Measurements from ENCODE around the gene CFAP251. TPM values are rescaled to one million over a fixed set of nuclear protein-coding genes. Genes with fewer than 3 reads are reported as not detected.
A peak's percentile ranks its signal among the peaks of the same experiment; 100 is the strongest.

The CFAP251 gene
- total and polyA plus RNA-seq, 2 donors (not counting 1 experiment from before 2014, with no cell fraction given) = 2.7 to 7.9 TPM

DNA sequence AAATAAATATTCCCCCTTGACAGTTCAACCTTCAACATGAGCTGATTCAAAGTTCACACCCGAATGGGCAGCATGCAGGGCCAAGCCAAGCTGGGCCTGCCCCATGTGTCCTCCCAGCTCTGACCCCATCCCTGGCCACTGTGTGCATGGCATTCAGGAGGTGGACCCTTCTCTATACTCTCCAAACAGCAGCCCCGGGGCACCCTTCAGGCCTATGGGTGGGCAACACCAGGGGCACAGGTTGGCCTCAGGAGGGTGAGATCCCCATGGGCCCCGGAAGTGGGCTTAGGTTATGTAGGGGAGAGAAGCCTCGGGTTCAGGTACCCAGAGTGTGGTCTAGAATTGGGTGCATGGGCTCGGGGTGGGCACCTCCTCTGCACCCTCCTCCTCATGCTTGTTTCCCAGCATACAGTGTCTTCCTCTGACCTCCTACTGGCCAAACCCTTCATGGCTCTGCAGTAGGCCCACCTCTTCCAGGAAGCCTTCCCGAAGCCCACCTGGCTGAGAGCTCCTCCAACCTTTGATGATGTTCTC lies 71.8 kb downstream of the CFAP251 start:
- no peaks in the 10 kb centered on the region for H3K27me3 ChIP-seq (ENCODE audit: control insufficient read depth, insufficient read depth, low read length)
- no peak for DNase-seq (ENCODE audit: low read depth in 2 of 2)
- TF ChIP-seq CTCF (conservative IDR thresholded peaks at IDR 0.05 in 1 of 2, IDR thresholded peaks at IDR 0.05 in 1 of 2; ENCODE audit: low read depth in 1 of 2, low read length in 2 of 2) (no peak), EZH2 (IDR thresholded peaks at IDR 0.05; ENCODE audit: low read length, missing control alignments) (no peak)

GRCh38 chr12:121990692-121991603 lies 72.6 kb downstream of the CFAP251 start:
- Histone ChIP-seq H2AFZ (ENCODE audit: low read length) (no peak overlapping the region), H3K4me2 (ENCODE audit: extremely low read depth, insufficient read depth, low read length) (no peak overlapping the region), H3K4me1 (ENCODE audit: control insufficient read depth, extremely low read depth, insufficient read depth, low read length) (peaks cover 10% of the 10 kb centered on the region), H3K27me3 (ENCODE audit: control insufficient read depth, insufficient read depth, low read length) (no peaks in the 10 kb centered on the region), H3K27ac (ENCODE audit: insufficient read depth, low read length) (peak overlapping the region; percentile 95), H3K9ac (ENCODE audit: insufficient read depth, low read length) (no peak overlapping the region), H3K36me3 (ENCODE audit: control insufficient read depth, insufficient read depth, low read length) (no peaks in the 10 kb centered on the region), H3K79me2 (ENCODE audit: control insufficient read depth, insufficient read depth, low read length) (no peaks in the 10 kb centered on the region), H3K4me3 (replicated peaks in 1 of 4; ENCODE audit: control extremely low read depth in 1 of 4, insufficient read depth in 1 of 4, low read depth in 3 of 4, low read length in 4 of 4) (no peak overlapping the region), H3K9me3 (ENCODE audit: control insufficient read depth, insufficient read depth, low read depth, low read length) (no peaks in the 10 kb centered on the region), H4K20me1 (ENCODE audit: control insufficient read depth, extremely low read depth, insufficient read depth, low read length) (no peaks in the 10 kb centered on the region)
- peak; percentile 43 to 48 for DNase-seq (ENCODE audit: low read depth in 2 of 2)
- TF ChIP-seq EZH2 (IDR thresholded peaks at IDR 0.05; ENCODE audit: low read length, missing control alignments) = no peak
- TF ChIP-seq CTCF (conservative IDR thresholded peaks at IDR 0.05 in 1 of 2, IDR thresholded peaks at IDR 0.05 in 1 of 2; ENCODE audit: low read depth in 1 of 2, low read length in 2 of 2) = no peak

More for the DNA sequence above, 71.8 kb downstream of the CFAP251 start:
- Histone ChIP-seq H3K27ac (ENCODE audit: insufficient read depth, low read length) (no peak overlapping the region), H3K9me3 (ENCODE audit: control insufficient read depth, insufficient read depth, low read depth, low read length) (no peaks in the 10 kb centered on the region), H3K4me2 (ENCODE audit: extremely low read depth, insufficient read depth, low read length) (no peak overlapping the region), H3K9ac (ENCODE audit: insufficient read depth, low read length) (no peak overlapping the region), H2AFZ (ENCODE audit: low read length) (no peak overlapping the region), H3K79me2 (ENCODE audit: control insufficient read depth, insufficient read depth, low read length) (no peaks in the 10 kb centered on the region), H3K4me1 (ENCODE audit: control insufficient read depth, extremely low read depth, insufficient read depth, low read length) (peaks cover 10% of the 10 kb centered on the region), H4K20me1 (ENCODE audit: control insufficient read depth, extremely low read depth, insufficient read depth, low read length) (no peaks in the 10 kb centered on the region), H3K36me3 (ENCODE audit: control insufficient read depth, insufficient read depth, low read length) (no peaks in the 10 kb centered on the region), H3K4me3 (replicated peaks in 1 of 4; ENCODE audit: control extremely low read depth in 1 of 4, insufficient read depth in 1 of 4, low read depth in 3 of 4, low read length in 4 of 4) (no peak overlapping the region)

- H3K4me3 ChIP-seq (replicated peaks in 1 of 4; ENCODE audit: control extremely low read depth in 1 of 4, insufficient read depth in 1 of 4, low read depth in 3 of 4, low read length in 4 of 4) = no peak overlapping the region
- DNase-seq (ENCODE audit: low read depth in 2 of 2) = peak; percentile 95 to 99
Measured at GRCh38 chr12:121992059-121992879, 73.9 kb downstream of the CFAP251 start.

More at GRCh38 chr12:121992059-121992879, 73.9 kb downstream of the CFAP251 start:
- no peak for TF ChIP-seq CTCF (conservative IDR thresholded peaks at IDR 0.05 in 1 of 2, IDR thresholded peaks at IDR 0.05 in 1 of 2; ENCODE audit: low read depth in 1 of 2, low read length in 2 of 2)
- no peak for TF ChIP-seq EZH2 (IDR thresholded peaks at IDR 0.05; ENCODE audit: low read length, missing control alignments)
- no peaks in the 10 kb centered on the region for H3K27me3 ChIP-seq (ENCODE audit: control insufficient read depth, insufficient read depth, low read length)
- H3K9me3 ChIP-seq (ENCODE audit: control insufficient read depth, insufficient read depth, low read depth, low read length) = no peaks in the 10 kb centered on the region
- peak overlapping the region; percentile 95 for H3K27ac ChIP-seq (ENCODE audit: insufficient read depth, low read length)
- peak overlapping the region; percentile 5 for H3K9ac ChIP-seq (ENCODE audit: insufficient read depth, low read length)
- H4K20me1 ChIP-seq (ENCODE audit: control insufficient read depth, extremely low read depth, insufficient read depth, low read length) = no peaks in the 10 kb centered on the region
- H3K79me2 ChIP-seq (ENCODE audit: control insufficient read depth, insufficient read depth, low read length) = no peaks in the 10 kb centered on the region
- peaks cover 14% of the 10 kb centered on the region for H3K4me1 ChIP-seq (ENCODE audit: control insufficient read depth, extremely low read depth, insufficient read depth, low read length)
- H2AFZ ChIP-seq (ENCODE audit: low read length) = peak overlapping the region; percentile 81
- H3K4me2 ChIP-seq (ENCODE audit: extremely low read depth, insufficient read depth, low read length) = peak overlapping the region; percentile 72
- no peaks in the 10 kb centered on the region for H3K36me3 ChIP-seq (ENCODE audit: control insufficient read depth, insufficient read depth, low read length)
